Ectodermal cell (in vitro differentiated cells): ENCODE results near the gene MBD2.
"Not testable (repeated sequence)": the region's sequence is repeated elsewhere in the genome, so short reads cannot be mapped to it uniquely, and the experiment has no call there.

Source experiments
- H3K27ac ChIP-seq: 2 replicates; pipeline ENCODE4 v1.7.0; 2013; ENCODE audit warnings: mild to moderate bottlenecking, low read depth, low read length; ENCODE audit not compliant: insufficient read depth, poor library complexity, severe bottlenecking
- H3K27me3 ChIP-seq: 2 replicates; pipeline ENCODE4 v1.7.0; 2013; ENCODE audit warnings: mild to moderate bottlenecking, low read length; ENCODE audit not compliant: insufficient read depth, control insufficient read depth, poor library complexity, severe bottlenecking
- H3K36me3 ChIP-seq: one replicate; pipeline ENCODE4 v1.7.0; 2013; ENCODE audit warnings: low read length; ENCODE audit not compliant: control insufficient read depth, insufficient read depth
- H3K4me1 ChIP-seq: one replicate; pipeline ENCODE4 v1.7.0; 2013; ENCODE audit warnings: low read length; ENCODE audit not compliant: control insufficient read depth, insufficient read depth
- H3K4me3 ChIP-seq: 2 replicates; pipeline ENCODE4 v1.7.0; 2013; ENCODE audit warnings: low read depth, low read length, control low read depth; ENCODE audit not compliant: insufficient read depth
- H3K9me3 ChIP-seq: 2 replicates; pipeline ENCODE4 v1.7.0; 2013; ENCODE audit warnings: mild to moderate bottlenecking, low read length, moderate library complexity; ENCODE audit not compliant: control insufficient read depth
- WGBS, 2 experiments: methylation state at CpG; one replicate each; pipeline ENCODE4 v1.1.7; 2013; ENCODE audit warnings: missing lambda C conversion rate in 2 of 2; 5-methylcytosine and 5-hydroxymethylcytosine counted together

Gene MBD2

GRCh38 chr18:54140641-54141040 is 83.8 kb downstream of the MBD2 start:
- 93 to 95% methylated on average over 1 of the region's 1 CpG for WGBS, 2 experiments
- no peaks in the 10 kb centered on the region for H3K27me3 ChIP-seq
- no peak overlapping the region for H3K27ac ChIP-seq
- H3K4me1 ChIP-seq, result no peaks in the 10 kb centered on the region
- H3K4me3 ChIP-seq, result no peak overlapping the region
- no peaks in the 10 kb centered on the region for H3K36me3 ChIP-seq
- H3K9me3 ChIP-seq, result no peaks in the 10 kb centered on the region

- Histone ChIP-seq H3K4me1 (peaks cover 7% of the 10 kb centered on the region), H3K27me3 (no peaks in the 10 kb centered on the region), H3K9me3 (no peaks in the 10 kb centered on the region), H3K27ac (no peak overlapping the region), H3K36me3 (no peaks in the 10 kb centered on the region), H3K4me3 (no peak overlapping the region)
- 93 to 98% methylated on average over 3 of the region's 3 CpGs for WGBS, 2 experiments
Observed at GRCh38 chr18:54135216-54135615, 89.3 kb downstream of the MBD2 start.

- Histone ChIP-seq H3K4me1 (peaks cover 7% of the 10 kb centered on the region), H3K36me3 (no peaks in the 10 kb centered on the region), H3K9me3 (no peaks in the 10 kb centered on the region), H3K4me3 (no peak overlapping the region), H3K27ac (no peak overlapping the region), H3K27me3 (no peaks in the 10 kb centered on the region)
Observed at GRCh38 chr18:54134053-54134452, 90.4 kb downstream of the MBD2 start.

- no peak overlapping the region for H3K27ac ChIP-seq
- H3K4me1 ChIP-seq, result peaks cover 7% of the 10 kb centered on the region
Observed at GRCh38 chr18:54130631-54131030, 93.8 kb downstream of the MBD2 start.

GRCh38 chr18:54130177-54130576 is 94.3 kb downstream of the MBD2 start:
- Histone ChIP-seq H3K27ac (no peak overlapping the region), H3K9me3 (no peaks in the 10 kb centered on the region), H3K4me1 (peaks cover 7% of the 10 kb centered on the region), H3K36me3 (no peaks in the 10 kb centered on the region), H3K27me3 (no peaks in the 10 kb centered on the region), H3K4me3 (no peak overlapping the region)

More at GRCh38 chr18:54130631-54131030, 93.8 kb downstream of the MBD2 start:
- H3K36me3 ChIP-seq, result no peaks in the 10 kb centered on the region
- no peak overlapping the region for H3K4me3 ChIP-seq
- H3K27me3 ChIP-seq, result no peaks in the 10 kb centered on the region
- no peaks in the 10 kb centered on the region for H3K9me3 ChIP-seq

GRCh38 chr18:54129448-54130067 is 94.9 kb downstream of the MBD2 start:
- WGBS, 2 experiments, result 90 to 91% methylated on average over 4 of the region's 4 CpGs
- H3K27ac ChIP-seq, result no peak overlapping the region
- H3K27me3 ChIP-seq, result no peaks in the 10 kb centered on the region
- no peak overlapping the region for H3K4me3 ChIP-seq
- H3K9me3 ChIP-seq, result no peaks in the 10 kb centered on the region
- no peaks in the 10 kb centered on the region for H3K36me3 ChIP-seq
- peaks cover 7% of the 10 kb centered on the region for H3K4me1 ChIP-seq

- 56 to 57% methylated on average over 9 of the region's 9 CpGs for WGBS, 2 experiments
- H3K4me1 ChIP-seq, result peaks cover 7% of the 10 kb centered on the region
- no peaks in the 10 kb centered on the region for H3K9me3 ChIP-seq
- H3K4me3 ChIP-seq, result no peak overlapping the region
- no peaks in the 10 kb centered on the region for H3K27me3 ChIP-seq
- no peak overlapping the region for H3K27ac ChIP-seq
- H3K36me3 ChIP-seq, result no peaks in the 10 kb centered on the region
Observed at GRCh38 chr18:54127759-54128378, 96.6 kb downstream of the MBD2 start.

- Histone ChIP-seq H3K4me3 (no peak overlapping the region), H3K9me3 (no peaks in the 10 kb centered on the region), H3K27me3 (no peaks in the 10 kb centered on the region), H3K36me3 (no peaks in the 10 kb centered on the region), H3K27ac (no peak overlapping the region), H3K4me1 (peaks cover under 1% of the 10 kb centered on the region)
- 94% methylated on average over 3 of the region's 3 CpGs for WGBS, 2 experiments
Observed at GRCh38 chr18:54125429-54125828, 99.0 kb downstream of the MBD2 start.

GRCh38 chr18:54123720-54124440 is 100.6 kb downstream of the MBD2 start:
- WGBS, 2 experiments, result 0 to 16% methylated on average over 1 to 4 of the region's 4 CpGs
- not testable (repeated sequence) for H3K4me3 ChIP-seq

GRCh38 chr18:54119524-54120019 is 104.9 kb downstream of the MBD2 start:
- 67 to 69% methylated on average over 6 of the region's 6 CpGs for WGBS, 2 experiments
- H3K4me3 ChIP-seq, result no peak overlapping the region

More at GRCh38 chr18:54123720-54124440, 100.6 kb downstream of the MBD2 start:
- H3K36me3 ChIP-seq, H3K27me3 ChIP-seq, H3K4me1 ChIP-seq, H3K9me3 ChIP-seq: not testable (repeated sequence)
- H3K27ac ChIP-seq, result peak overlapping the region; percentile 73

More at GRCh38 chr18:54119524-54120019, 104.9 kb downstream of the MBD2 start:
- no peak overlapping the region for H3K27ac ChIP-seq
- no peaks in the 10 kb centered on the region for H3K36me3 ChIP-seq
- H3K27me3 ChIP-seq, result no peaks in the 10 kb centered on the region
- H3K4me1 ChIP-seq, result peaks cover 9% of the 10 kb centered on the region
- no peaks in the 10 kb centered on the region for H3K9me3 ChIP-seq
